Astrocyte of the spinal cord (primary cell): ENCODE results near the gene KERA.

Experiments used
- DNase-seq: peaks from one replicate; pipeline ENCODE4 v3.0.0; 2011; ENCODE audit warnings: low read depth, low spot score
- H3K4me3 ChIP-seq: 2 replicates; pipeline ENCODE4 v1.5.1; 2011; ENCODE audit warnings: low read depth, mild to moderate bottlenecking, low read length, moderate library complexity
- in situ Hi-C: cut with HindIII; loops from 2 replicates; pipeline ENCODE4 v1.10.0; 2017; ENCODE audit warnings: low sequenced_read_pairs
- TF ChIP-seq, protein P1 (sequence below): IDR thresholded peaks from 2 replicates; pipeline ENCODE4 v1.5.1; 2012; ENCODE audit warnings: low read depth, mild to moderate bottlenecking, low read length, inconsistent platforms

Gene KERA

GRCh38 chr12:91009319-91009950, 48.4 kb downstream of the KERA start:
- DNase-seq: peak; percentile 78
- in situ Hi-C loops: no loop called here
- H3K4me3 ChIP-seq: no peak overlapping the region
- TF ChIP-seq, protein P1, sequence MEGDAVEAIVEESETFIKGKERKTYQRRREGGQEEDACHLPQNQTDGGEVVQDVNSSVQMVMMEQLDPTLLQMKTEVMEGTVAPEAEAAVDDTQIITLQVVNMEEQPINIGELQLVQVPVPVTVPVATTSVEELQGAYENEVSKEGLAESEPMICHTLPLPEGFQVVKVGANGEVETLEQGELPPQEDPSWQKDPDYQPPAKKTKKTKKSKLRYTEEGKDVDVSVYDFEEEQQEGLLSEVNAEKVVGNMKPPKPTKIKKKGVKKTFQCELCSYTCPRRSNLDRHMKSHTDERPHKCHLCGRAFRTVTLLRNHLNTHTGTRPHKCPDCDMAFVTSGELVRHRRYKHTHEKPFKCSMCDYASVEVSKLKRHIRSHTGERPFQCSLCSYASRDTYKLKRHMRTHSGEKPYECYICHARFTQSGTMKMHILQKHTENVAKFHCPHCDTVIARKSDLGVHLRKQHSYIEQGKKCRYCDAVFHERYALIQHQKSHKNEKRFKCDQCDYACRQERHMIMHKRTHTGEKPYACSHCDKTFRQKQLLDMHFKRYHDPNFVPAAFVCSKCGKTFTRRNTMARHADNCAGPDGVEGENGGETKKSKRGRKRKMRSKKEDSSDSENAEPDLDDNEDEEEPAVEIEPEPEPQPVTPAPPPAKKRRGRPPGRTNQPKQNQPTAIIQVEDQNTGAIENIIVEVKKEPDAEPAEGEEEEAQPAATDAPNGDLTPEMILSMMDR: no peak

DNA sequence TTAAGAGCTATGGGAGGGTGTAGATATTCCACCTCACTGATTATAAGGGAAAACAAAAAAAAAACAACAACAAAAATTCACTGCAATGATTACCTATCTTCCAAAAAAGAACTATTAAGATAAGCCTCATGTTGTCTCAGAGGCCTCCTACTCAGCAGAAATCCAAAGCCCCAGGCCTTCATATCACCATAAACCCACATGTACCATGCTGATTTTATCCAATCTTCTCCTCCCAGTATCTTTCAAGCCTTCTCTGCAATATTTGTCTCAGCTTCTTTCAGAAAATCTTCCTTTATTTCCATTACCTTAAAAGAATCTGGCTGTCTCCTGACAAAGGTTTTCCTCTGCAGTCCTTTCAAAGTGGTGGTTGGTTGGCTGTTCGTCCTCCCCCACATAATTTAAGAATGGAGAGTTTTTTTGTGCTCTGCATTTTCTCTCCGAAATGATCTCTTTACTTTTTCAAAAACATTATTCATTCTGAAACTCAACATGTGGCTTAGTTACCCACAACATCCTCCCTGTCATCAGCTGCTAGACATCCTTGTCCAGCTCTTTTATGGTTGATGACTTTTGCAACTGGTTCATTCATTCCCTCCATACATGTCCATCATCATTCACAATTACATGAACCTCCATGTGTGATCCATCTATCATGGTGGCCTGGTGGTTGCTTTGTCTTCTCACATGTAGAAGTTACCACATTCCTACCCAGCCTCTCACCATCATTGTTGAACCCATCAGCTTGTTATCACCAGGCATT, 50.1 kb downstream of the KERA start:
- DNase-seq: no peak
- no peak overlapping the region for H3K4me3 ChIP-seq
- TF ChIP-seq, protein P1: no peak
- in situ Hi-C loops: no loop called here

DNA sequence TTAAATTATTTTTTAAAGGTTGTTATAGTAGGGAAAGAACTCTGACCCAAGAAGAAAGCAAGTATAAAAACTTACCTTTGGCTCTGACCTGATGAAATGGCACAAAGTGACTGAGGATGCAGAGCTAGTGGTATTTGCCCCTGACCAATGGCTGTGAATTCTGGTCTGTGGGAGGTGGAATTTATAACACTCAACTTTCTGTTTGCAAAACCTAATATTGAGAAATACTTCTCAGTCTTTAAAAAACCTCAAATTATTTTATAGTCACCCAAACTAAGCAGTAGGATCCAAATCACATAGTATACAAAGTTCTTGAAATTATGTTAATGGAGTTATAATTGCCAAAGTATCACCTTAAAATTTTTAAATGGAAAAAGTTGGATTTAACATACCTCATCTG, 53.0 kb downstream of the KERA start, which contains the start of gene EPYC:
Gene EPYC, minus strand, starts transcription at position 101 of the 400 bp plus-strand sequence. CDS start 2,407 bp downstream, outside the sequence.
- H3K4me3 ChIP-seq: no peak within 1 kb of the TSS
- TF ChIP-seq, protein P1: no peak
- in situ Hi-C loops: no loop called here
- no peak for DNase-seq

GRCh38 chr12:91003737-91004136, 54.1 kb downstream of the KERA start:
- no peak for DNase-seq
- in situ Hi-C loops: no loop called here
- TF ChIP-seq, protein P1: no peak
- no peak overlapping the region for H3K4me3 ChIP-seq

DNA sequence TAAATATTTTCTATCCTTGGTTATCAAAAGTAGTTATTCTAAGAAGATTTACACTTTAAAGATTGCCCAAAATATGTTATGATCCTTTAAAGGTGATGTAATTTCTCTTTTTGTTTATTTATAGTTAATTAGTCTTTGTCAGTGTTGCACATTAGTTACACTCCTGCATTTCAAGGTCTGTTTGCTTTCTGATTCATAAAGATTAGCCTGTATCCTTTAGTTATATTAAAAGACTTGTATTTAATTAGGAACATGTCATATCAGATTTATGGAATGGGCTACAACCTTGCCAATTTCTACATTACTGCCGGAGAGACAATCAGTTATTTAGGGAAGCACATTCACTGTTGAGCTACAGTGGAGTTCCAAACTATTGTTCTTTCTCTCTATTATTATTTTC, 56.5 kb downstream of the KERA start:
- no peak overlapping the region for H3K4me3 ChIP-seq
- TF ChIP-seq, protein P1: no peak
- in situ Hi-C loops: no loop called here
- no peak for DNase-seq
